Activated CD8-positive, alpha-beta memory T cell treated with anti-CD3 and anti-CD28 coated beads, Interleukin-2, amount 50 U/mL, for 24 hours (primary cell): Measurements from ENCODE around the gene BAG1.

Experiments
- DNase-seq: peaks from one replicate; pipeline ENCODE4 v3.0.0-alpha.2; 2020; ENCODE audit errors: extremely low read depth

Gene BAG1

DNA sequence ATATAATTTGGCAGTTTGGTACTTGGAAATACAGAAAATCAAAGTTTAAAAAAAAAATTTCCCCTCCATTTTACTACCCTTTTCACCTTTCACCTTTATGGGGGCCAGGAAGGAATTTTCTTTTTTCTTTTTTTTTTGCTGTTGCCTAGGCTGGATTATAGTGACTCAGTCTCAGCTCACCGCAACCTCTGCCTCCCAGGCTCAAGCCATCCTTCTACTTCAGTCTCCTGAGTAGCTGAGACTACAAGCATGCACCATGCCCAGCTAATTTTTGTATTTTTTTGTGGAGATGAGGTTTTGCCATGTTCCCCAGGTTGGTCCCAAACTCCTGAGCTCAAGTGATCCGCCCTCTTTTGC lies 9.4 kb upstream of the BAG1 start:
- DNase-seq = no peak

DNA sequence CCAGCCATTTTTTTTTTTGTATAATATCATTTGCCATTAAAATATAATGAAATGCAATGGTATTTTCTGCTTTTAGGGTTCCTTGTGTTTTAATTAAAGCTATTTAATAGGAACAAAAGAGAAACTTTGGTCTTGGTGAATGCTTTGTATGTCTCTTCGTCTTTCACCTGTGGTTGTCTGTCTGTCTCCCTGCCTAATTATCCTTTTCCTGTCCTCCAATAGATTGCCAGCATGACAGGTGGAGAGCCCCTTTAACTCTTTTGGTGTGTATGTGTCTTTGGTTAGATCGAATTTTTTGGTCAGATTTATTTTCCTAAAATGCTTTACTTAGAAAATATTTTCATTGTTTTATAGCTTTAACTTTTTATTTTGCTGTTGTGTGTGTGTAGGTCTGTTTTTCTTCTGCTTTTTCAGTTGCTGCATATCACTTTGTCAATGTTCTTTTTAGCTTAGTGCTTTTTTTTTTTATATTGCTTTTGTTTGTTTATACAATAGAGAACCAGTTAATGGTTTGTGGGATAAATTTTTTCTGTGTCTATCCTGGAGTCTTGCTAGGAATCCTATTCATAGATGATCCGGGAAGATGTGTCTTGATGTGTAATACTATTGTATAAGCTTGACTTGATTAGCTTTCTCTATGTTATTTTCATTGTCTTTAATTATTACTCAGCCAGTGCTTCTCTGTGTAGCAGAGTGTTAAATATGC lies 8.9 kb upstream of the BAG1 start:
- DNase-seq = no peak

DNA sequence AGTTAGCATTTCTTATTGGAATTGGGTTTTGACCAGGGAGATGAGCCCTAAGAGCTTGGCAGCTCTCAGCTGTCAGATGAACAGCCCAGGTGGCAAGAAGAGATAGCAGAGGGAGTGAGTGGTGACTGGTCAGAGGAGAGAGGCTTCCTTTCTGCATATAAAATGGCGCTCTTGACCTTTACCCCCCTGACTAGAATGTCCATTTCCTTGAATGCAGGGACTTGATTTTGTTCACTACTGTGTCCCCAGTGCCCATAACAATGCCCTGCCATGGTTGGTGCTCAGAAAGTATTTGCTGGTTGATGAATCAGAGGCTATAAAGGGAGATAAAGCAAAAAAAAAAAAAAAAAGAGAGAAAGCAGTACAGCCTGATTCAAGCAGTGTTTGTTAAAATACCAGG lies 7.6 kb upstream of the BAG1 start:
- DNase-seq = no peak

DNA sequence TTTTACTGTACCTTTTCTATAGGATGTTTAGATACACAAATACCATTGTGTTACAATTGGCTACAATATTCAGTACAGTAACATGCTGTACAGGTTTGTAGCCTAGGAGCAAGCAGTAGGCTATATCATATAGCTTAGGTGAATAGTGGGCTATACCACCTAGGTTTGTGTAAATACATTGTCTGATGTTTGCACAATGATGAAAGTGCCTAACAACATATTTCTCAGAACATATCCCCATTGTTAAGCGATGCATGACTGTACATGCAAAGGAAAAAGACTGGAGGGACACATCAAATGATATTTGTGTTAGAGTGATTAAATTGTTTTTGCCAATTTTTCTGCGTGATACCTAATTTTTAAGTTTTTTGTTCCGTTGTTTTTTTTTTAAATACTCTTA lies 5.6 kb upstream of the BAG1 start:
- no peak for DNase-seq

DNA sequence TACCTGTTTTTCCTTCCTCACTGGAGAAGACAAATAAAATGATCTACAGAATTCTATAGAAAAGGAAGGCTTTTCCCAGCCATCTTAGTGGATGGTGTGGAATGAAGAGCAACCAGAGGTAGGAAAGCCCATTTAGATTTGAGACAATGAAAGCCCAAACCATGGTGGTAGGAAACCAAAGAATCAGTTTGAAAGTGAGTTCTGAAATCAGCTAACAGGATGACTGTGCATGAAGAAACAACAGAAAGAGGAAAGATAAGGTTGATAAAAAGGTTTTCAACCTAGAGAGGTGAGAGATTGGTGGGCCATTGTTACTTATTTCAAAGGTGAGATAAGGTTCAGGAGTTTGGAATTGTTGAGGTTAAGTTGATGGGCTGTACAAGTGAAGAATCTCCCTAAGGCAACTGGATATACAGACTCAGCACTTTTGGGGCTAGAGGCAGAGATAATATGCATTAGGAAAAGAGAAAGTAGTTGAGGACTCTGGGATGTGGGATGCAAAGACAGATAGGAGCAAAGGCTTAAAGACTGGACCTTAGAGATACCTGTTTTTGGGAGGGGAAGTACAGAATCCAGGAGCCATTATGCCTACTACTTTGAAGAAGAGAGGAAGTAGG lies 2.8 kb upstream of the BAG1 start:
- DNase-seq = no peak

DNA sequence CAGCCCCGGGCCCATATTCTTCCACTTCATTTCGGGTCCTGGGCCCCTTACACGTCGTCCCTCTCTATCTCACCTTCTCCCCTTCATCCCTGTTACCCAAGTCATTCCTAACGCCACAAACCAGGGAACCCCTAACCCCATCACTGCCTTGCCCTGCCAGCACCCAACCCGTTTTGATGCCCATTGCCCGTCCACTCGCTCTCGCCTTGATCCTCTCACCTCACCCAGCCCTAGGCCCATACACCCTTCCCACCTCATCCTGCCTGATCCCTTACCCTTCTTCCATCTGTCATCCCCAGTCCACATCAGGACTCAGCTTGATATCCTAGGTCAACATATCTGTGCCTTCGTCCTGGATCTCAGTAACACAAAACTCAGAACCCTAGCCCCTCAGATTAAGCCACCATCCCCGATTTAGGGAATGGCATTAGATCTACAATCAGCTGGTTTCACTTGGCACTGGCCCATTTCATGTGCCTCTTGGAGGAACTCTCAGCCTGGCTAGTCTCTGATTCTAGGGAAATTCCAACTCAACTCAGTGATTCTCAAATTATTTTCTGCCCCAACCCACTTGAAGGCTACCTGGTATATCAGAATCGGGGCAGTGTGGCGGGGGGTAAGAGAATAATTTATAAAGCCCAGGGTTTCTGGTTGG lies 830 bp upstream of the BAG1 start:
- no peak for DNase-seq

DNA sequence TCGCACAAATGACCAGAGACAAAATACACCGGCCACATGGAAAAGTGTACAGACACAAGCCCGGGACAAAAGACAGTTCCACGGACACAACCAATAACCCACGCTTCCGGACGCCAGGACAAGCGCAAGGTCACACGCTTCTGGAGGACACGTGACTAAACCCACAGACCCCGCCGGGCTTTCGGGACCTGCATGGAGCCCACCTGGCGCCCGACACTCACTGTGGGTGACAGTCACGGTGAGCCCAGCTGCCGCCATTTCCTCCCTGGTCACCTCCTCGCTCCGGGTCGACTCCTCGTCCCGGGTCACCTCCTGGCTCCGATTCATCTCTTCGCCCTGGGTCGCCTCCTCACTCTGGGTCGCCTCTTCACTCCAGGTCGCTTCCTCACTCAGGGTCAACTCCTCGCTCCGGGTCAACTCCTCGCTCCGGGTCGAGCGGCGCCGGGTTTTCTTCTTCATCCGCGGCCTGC lies 470 bp downstream of the BAG1 start:
- no peak for DNase-seq

DNA sequence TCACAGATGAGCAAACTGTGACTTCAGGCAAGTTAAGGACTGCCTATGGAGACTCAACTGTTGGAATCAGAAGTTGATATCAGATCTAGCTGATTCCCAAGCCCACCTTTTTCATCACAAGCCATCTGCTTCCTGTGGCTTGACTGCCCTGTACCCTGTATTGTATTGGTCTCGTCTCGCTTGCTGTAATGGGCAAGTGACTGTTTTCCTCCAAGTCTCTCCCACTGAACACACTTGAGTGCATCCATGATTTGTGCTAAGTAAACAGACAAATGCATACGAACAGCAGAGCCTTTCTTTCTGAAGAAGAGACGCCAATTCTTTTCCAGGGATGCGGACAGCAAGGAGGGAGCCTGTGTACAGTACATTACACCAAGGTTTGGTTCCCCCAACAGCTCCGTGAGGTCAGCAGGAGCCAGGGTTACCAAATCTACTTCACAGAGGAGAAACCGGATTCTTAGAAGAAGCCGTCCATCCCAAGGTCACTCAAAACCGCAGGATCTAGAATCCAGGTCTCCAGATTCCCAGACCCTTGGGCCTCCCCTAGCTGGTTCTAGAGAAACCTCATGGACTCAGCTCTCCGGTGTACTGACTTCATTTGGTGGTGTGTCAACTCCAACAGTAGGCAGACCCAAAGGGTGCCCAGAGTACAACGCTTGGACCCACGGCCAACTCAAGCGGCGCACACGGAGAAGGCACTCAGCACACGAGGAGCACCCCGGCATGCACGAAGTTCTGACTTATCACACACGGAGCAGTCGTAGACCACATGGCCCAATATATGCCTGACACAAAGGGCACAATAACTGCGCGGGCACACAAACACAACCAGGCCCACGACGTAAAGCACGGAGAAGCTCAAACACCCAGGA lies 1.1 kb downstream of the BAG1 start:
- DNase-seq = no peak

DNA sequence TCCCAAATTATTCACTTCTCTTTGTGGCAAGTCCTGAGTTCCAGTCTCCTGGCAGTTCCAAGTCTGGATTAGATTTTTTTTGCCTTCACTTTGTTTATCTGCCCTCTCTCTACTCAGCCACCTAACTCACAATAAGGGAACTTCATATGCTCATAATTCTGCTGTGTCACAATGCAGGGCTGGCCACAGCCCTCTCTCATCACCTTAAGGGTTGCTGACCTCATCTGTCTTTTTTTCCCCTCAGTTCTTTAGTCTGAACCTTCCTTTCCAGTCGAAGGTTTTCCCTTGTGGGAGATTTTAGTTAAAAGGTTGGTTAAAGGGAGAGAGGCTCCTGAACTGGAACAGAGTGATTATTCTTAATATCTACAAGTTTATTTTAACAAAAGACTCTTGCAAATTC lies 4.1 kb downstream of the BAG1 start:
- DNase-seq = no peak

DNA sequence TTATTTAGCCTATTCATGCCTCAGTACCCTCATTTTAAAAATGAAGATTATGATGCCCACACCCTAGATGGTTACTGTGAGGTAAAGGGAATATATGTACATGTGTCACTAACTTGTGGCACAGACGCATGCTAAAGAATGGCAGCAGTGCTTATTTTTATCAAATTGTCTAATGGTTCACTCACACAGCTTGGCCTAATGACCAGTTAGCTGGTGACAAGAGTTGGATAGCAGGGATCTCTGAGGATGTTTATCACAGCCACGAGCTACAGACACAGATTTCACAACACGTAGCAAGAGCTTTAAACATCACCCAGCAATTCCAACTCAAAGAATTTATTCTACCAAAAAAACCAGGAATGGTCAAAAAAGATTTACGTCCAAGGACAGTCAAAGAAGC lies 7.2 kb downstream of the BAG1 start:
- DNase-seq = no peak

DNA sequence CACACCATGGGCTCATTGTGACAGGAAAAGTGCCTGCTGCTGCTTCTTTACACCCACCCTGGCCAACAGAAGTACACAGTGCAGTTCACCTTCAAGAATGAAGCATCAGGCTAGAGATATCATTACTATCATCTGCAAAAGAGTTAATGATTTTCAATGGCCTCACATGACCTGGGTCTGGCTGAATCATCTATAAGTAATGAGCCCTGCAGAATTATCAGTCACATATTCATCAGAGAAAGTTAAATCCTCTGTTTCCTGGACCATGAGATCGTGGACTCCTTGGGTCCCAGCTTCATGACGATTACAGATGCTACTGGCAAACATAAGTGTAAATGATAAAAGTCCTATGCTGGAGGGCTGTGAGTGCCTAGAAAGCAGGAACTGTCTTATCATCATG lies 8.3 kb downstream of the BAG1 start:
- no peak for DNase-seq

DNA sequence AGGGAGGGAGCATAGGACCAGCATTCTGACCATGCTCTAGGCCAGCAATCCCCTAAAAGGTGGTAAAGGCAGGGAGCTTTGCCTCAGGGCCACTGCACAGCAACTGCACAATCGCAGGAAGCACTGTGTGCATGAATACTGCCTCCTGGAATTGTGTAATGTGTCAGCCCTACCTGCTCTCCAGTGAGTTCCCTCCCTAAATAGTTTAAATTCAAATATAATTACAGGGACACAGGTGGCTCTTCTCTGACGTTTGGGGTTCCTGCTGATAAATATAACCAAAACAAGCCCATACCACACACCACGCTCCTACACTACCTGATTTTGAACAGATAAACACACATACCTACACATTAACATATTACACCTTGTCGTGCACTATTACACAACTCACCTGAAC lies 9.0 kb downstream of the BAG1 start:
- DNase-seq = no peak

DNA sequence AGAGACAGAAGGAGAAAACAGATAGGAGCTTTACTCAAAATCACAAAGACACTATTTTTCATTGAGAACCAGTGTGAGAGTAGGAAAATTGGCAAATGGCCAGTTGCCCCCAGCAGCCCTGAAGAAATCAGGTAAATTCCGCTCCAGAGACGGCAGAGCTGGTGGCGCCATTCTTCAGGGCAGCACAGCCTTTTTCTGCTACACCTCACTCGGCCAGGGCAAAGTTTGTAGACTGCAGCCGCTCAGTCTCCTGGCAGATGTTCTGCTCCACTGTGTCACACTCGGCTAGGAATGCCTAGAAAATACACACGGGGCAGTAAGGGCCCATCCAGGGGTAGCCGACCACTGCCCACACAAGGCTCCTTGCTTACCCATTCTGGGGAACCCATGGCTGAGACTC lies 9.5 kb downstream of the BAG1 start:
- DNase-seq = no peak

DNA sequence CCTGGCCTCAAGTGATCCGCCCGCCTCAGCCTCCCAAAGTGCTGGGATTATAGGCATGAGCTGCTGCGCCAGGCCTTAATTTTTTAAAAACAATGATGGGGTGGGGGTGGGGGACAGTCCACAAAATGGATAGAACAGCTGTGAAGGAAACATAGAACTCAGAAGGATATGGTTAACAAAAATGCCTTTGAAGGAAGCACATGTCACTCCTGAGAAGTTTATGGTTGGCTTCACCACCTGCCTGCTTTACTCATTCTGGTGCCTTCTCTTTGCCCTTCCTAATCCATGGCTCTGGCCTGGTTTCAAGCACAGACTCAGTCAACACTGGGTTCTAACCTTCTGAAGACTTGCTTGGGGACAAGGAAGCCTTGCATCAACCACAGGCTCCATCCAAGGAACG lies 10.3 kb downstream of the BAG1 start:
- no peak for DNase-seq

DNA sequence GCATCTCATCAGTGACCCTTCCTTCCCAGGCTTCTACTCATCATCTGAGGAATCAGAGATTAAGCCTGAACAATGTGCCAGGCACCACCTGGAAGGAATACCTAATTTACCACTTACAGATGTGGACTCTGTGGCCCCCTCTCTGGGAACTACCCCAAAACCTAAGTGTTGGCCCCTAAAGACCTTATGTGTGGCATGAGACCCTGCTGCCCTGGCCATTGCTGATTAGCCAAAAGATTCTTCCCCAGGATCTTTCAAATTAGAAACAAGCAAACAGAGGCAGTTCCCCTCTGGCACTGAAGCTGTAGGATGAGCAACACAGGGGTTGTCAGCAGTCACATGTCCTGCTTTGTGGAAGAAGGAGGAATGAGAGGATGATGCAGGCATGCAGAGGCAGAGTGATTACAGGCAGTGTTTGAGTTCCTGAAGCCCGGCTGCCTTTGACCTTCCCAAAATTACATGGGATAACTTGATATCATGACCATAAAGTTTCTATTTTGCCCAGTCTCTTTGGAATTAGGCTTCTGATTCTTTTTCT lies 14.0 kb downstream of the BAG1 start:
- DNase-seq = no peak

DNA sequence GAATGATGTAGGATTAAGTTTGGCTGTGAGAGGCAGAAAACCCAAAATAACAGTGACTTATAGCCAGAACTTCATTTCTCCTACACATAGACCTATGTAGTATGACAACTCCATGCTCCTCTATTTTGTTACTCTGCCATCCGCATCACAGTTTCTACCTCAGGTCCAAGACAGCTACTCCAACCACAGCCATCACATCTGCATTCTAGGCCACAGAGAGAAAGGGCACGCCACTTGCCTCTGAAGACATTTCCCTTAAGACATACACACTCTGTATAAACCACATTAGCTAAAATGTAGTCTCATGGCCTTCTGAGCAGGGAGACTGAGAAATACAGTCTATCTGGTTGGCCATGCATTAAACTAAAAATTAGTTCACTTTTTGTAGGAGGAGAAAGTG lies 14.5 kb downstream of the BAG1 start:
- no peak for DNase-seq

DNA sequence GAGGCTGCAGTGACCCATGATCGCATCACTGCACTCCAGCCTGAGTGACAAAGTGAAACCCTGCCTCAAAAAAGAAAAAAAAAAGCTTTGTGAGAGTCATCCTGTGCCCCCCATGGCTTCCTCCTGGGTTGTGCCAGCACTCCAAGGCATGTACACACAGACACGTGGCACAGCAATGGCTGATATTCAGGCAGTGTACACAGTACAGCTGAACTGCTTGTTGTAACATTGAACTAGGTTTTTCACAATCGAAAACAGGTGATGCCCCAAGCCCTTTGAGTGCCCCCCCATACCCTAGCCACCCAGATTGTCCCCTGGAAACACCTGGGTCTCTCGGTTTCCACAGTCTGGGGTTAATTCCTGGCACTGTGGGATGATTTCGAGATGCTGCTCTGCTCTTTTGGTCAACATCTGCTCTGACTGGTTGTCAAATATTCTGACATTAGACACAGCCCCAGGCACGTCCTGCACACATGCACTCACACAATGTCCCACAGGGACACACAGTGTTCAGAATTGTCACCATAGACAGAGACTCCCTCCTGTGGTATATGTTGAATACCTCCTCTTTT lies 15.3 kb downstream of the BAG1 start:
- no peak for DNase-seq

DNA sequence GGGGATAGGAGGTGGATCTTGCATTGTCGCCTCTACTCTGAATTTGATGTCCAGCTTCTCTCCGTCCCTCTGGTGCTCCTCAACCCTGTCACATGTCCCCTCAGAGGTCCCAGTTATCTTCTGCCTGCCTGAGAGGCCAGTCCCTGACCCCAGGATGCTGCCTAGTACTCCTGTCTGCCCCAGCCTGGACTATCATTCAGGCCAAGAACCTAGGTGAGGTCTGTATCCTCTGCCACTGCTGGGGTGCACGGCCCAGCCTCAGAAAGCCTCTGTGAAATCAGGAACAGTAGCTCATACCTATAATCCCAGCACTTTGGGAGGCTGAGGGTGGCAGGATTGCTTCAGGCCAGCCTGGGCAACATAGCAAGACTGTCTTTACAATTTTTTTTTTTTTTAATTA lies 15.9 kb downstream of the BAG1 start:
- DNase-seq = no peak

DNA sequence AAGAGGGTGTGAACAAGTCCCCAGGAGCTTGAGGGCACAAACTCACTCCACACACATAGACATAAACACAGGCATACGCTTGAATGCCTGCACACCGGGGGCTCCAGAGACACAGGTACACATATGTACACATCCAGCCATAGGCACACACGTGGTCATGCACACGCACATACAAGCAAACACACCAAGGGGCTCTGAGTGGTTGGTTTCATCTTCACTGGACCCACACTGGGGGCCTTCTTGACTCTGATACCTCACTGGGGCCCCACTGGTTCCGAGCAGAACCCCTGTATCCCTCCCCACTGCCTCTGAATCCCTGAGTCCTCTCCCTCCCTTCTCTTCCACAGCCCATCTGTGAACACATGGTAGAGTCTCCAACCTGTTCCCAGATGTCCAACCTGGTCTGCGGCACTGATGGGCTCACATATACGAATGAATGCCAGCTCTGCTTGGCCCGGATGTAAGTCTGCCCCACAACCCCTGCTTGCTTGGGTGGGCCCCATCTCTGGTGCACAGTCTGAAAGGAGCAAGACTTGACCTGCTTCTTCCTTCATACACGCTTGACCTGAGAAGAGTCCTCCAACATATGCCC lies 18.1 kb downstream of the BAG1 start:
- DNase-seq = no peak

DNA sequence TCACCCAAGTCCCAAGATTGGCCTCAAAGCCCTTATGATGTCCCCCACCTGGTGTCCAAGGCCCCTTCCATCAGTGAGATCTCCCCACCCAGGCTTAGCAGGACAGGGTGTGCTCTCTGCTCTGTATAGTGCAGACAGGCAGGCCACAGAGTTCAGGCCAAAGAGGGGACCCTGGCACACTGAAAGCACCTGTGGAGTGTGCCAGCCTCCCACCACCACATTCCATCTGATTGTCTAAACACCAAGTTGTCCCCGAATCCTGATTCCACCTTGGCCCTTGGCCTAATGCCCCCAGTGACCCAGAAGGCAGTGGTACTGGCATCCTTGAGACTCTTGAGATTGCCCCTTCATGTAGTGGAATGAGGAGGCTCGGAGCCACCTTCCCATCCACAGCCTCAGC lies 19.2 kb downstream of the BAG1 start:
- DNase-seq = no peak

DNA sequence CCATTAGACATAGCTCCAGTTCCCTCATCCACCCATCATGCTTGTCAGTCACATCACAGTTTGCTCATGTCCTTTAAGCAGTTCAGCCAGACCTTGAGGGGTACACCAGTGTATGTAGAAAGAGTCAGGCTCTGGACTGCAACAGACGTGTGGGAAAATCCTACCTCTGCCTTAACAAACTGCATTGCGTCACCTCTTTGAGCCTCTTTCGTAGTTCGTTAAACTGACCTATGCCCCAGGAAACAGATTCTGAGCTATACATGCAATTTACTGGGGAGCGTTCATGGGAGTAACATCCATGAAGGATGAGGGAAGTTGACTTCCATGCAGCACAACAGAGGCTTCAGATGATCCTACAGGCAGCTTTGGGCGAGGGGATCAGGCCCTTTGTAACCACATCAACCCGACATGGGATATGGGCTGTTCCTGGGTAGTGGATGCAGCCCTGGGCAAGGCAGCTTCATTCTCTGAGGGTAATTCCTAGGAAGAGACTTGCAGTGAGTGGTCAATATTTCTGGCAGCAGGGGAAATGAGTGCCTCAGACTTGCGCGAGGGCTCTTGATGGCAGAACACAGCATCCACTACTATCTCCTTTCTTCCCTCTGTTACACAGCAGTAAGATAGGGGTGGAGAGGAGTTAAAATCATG lies 20.2 kb downstream of the BAG1 start:
- DNase-seq = no peak
